NCI-H460 (cell line): ENCODE measurements around the gene NUCB1. TPM values are rescaled to one million over a fixed set of nuclear protein-coding genes. Genes with fewer than 3 reads are reported as not detected.

ENCODE experiments used
- DNase-seq: peaks from one replicate; pipeline ENCODE4 v3.0.0-alpha.2; 2016; ENCODE audit warnings: low read depth; ENCODE audit errors: extremely low read depth
- small RNA-seq, 2 experiments: library from RNA; depleted of rRNA; stranded (forward); fragments of <200 nt; gene quantifications; one replicate each; pipeline ENCODE3, GENCODE V24; 2014
- total RNA-seq: library from RNA; depleted of rRNA; stranded (reverse); fragments of >200 nt; shearing (Covaris generic); gene quantifications from 2 replicates; pipeline ENCODE4 v1.2.3, GENCODE V29; 2014; rRNA removed

The NUCB1 gene
- total RNA-seq, 1 experiment from 2014 or later, result 87.9 TPM

DNA sequence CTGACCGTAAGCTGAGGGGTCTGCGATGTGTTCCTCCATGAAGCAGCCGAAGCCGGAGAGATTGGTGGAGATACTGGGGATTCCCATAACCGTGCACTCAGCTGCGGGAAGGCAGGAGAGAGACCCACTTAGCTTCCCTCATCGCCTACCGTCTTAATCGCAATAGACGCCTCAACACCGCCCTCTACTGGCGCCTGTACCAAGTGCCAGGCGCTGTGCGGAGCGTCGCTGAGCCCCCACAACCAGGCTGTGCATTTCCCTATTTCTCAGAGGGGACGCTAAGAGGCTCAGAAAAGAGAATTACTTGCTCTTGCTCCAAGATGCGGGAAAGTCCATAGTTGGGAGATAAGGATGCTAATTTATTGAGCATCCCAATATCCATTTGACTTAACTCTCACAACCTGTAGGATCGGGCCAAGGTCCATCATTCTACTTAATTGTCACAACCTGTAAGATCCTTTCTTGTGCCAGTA, 70.8 kb downstream of the NUCB1 start:
- peak; percentile 72 for DNase-seq

Small RNA genes within 50 kb of the gene (small RNA-seq; reads per million reads assigned to genes)
- gene AC026803.1, result 0 reads per million in 2 experiments

Other genes starting within 250 kb of the NUCB1 start
- not detected in 2 replicates for gene NTN5, start 227.3 kb upstream of the NUCB1 start, total RNA-seq
- gene FUT2, start 204.3 kb upstream of the NUCB1 start, total RNA-seq, result not detected in 2 replicates
- 0.32 and 0.43 TPM in 2 replicates for gene MAMSTR, start 180.6 kb upstream of the NUCB1 start, total RNA-seq
- gene RASIP1, start 159.7 kb upstream of the NUCB1 start, total RNA-seq, result 0.43 and 0.50 TPM in 2 replicates
- 0.15 and 0.52 TPM in 2 replicates for gene IZUMO1, start 153.4 kb upstream of the NUCB1 start, total RNA-seq
- gene FUT1, start 147.7 kb upstream of the NUCB1 start, total RNA-seq, result 1.6 and 2.3 TPM in 2 replicates
- not detected in 2 replicates for gene FGF21, start 144.8 kb upstream of the NUCB1 start, total RNA-seq
- 27.6 and 31.2 TPM in 2 replicates for gene BCAT2, start 89.3 kb upstream of the NUCB1 start, total RNA-seq
- gene HSD17B14, start 63.8 kb upstream of the NUCB1 start, total RNA-seq, result 1.6 and 2.0 TPM in 2 replicates
- gene PLEKHA4, start 31.7 kb upstream of the NUCB1 start, total RNA-seq, result 0.58 and 1.2 TPM in 2 replicates
- gene PPP1R15A, start 27.9 kb upstream of the NUCB1 start, total RNA-seq, result 83.3 and 85.6 TPM in 2 replicates
- not detected in 2 replicates for gene TULP2, start 1.6 kb upstream of the NUCB1 start, total RNA-seq
- 0.55 TPM in 1 of 2 replicates, not detected in the other for gene DHDH, start 33.4 kb downstream of the NUCB1 start, total RNA-seq
- gene BAX, start 54.6 kb downstream of the NUCB1 start, total RNA-seq, result 93.6 and 95.9 TPM in 2 replicates
- 10,502 and 11,625 TPM in 2 replicates for gene FTL, start 65.0 kb downstream of the NUCB1 start, total RNA-seq
- gene GYS1, start 93.0 kb downstream of the NUCB1 start, total RNA-seq, result 17.5 and 19.8 TPM in 2 replicates
- 165 and 179 TPM in 2 replicates for gene RUVBL2, start 93.6 kb downstream of the NUCB1 start, total RNA-seq
- gene LHB, start 116.8 kb downstream of the NUCB1 start, total RNA-seq, result not detected in 2 replicates
- gene CGB3, start 124.0 kb downstream of the NUCB1 start, total RNA-seq, result not detected in 2 replicates
- gene CGB2, start 131.6 kb downstream of the NUCB1 start, total RNA-seq, result not detected in 2 replicates
- gene CGB1, start 136.6 kb downstream of the NUCB1 start, total RNA-seq, result not detected in 2 replicates
- gene CGB5, start 143.5 kb downstream of the NUCB1 start, total RNA-seq, result not detected in 2 replicates
- not detected in 2 replicates for gene CGB8, start 148.8 kb downstream of the NUCB1 start, total RNA-seq
- not detected in 2 replicates for gene CGB7, start 157.4 kb downstream of the NUCB1 start, total RNA-seq
- not detected in 2 replicates for gene NTF4, start 164.5 kb downstream of the NUCB1 start, total RNA-seq
- gene KCNA7, start 172.4 kb downstream of the NUCB1 start, total RNA-seq, result not detected in 2 replicates
- gene SNRNP70, start 185.1 kb downstream of the NUCB1 start, total RNA-seq, result 113 and 137 TPM in 2 replicates
- gene LIN7B, start 214.1 kb downstream of the NUCB1 start, total RNA-seq, result 1.8 and 3.2 TPM in 2 replicates
- gene C19orf73, start 218.8 kb downstream of the NUCB1 start, total RNA-seq, result 0.59 and 2.3 TPM in 2 replicates
- 4.5 and 6.2 TPM in 2 replicates for gene PPFIA3, start 219.2 kb downstream of the NUCB1 start, total RNA-seq